PFSK-1 (cell line): ENCODE results near the gene SLC24A1.

Experiments
- POLR2AphosphoS5 ChIP-seq: IDR thresholded peaks from 2 replicates; pipeline ENCODE4 v1.6.1; 2012; ENCODE audit warnings: low read depth, mild to moderate bottlenecking, control low read depth, low read length, moderate library complexity
- SIN3A ChIP-seq: IDR thresholded peaks from 2 replicates; pipeline ENCODE4 v1.6.1; 2012; ENCODE audit warnings: mild to moderate bottlenecking, low read length, moderate library complexity, borderline replicate concordance; ENCODE audit not compliant: insufficient read depth

DNA sequence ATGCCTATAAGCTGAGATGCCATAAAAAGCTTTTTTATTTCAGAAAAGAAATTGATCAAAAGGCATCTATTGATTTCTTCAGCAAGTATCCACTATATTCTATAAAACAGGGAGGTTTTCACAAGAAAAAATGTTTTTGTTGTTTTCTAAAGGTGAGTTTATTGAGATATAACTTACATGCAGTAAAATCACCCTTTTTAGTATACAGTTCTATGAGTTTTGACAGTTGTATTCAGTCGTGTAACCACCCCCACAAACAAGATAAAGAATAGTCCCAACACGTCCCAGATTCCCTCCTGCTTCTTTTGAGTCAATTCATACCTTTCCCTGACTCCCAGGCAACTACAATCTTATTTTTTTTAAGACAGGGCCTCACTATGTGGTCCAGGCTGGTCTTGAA, 18.6 kb upstream of the SLC24A1 start:
- TF ChIP-seq SIN3A (no peak), POLR2AphosphoS5 (no peak)
